Posterior cingulate gyrus (tissue), 11 donors: Measurements from ENCODE around the gene DGKE.

ENCODE experiments used
- DNase-seq, 10 donors: peaks; one replicate each; pipeline versions ENCODE4 v3.0.0 to v3.0.0-alpha.2; 2020 to 2021; ENCODE audit warnings: mixed read lengths in 3 of 10
- intact Hi-C: fragments of 100-400 bp; cut with DNase I; formaldehyde crosslinking; loops from one replicate; pipeline ENCODE4 v1.15.1; 2023

The DGKE gene

GRCh38 chr17:56810891-56811775 is 22.8 kb upstream of the DGKE start:
- no peak for DNase-seq
- intact Hi-C loops = no loop called here

DNA sequence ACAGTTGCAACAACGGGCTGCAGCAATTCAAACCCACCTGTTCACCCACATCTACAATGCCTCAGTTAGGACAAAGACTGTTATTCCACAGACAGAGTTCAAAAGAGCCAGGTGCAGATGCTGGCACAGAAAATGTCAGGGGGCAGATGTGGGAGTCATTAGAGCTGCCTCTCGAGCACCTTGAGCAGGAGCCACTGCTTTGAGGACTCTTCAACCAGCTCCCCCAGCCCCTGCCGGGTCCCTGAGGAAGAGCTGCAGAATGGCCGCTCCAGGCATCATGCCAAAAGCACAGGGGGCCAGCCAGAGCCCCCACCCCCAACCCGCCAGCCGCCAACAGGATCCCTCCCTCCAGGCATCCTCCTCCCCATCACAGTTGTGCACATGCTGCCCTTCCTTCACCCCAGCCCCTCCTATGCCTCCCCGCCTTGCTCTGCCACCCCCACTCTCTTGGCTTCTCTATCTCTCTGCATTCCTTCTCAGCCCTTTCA is 21.0 kb upstream of the DGKE start:
- intact Hi-C loops = no loop called here
- DNase-seq = no peak

DNA sequence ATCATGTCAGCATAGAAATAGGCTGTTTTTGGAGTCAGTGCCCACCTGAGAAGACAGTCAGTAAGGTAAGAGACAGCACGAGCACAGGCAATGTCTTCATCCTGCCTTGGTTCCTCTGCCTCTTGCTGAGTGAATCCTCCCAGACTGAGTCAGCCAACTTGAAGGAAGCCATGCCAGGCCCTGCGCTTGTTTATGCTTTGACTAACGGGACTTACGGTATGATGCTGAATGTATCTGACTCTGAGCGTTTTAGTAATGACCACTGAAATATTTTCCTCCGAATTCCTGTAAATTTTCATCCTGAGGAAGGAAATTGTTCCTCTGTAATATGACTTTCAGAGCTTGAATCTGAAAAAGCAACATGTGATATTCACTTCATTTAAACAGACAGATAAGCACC is 18.2 kb upstream of the DGKE start:
- intact Hi-C loops = no loop called here

GRCh38 chr17:56817066-56817465 is 16.9 kb upstream of the DGKE start:
- no peak for DNase-seq
- intact Hi-C loops = no loop called here

More for the DNA sequence above, 18.2 kb upstream of the DGKE start:
- no peak for DNase-seq

DNA sequence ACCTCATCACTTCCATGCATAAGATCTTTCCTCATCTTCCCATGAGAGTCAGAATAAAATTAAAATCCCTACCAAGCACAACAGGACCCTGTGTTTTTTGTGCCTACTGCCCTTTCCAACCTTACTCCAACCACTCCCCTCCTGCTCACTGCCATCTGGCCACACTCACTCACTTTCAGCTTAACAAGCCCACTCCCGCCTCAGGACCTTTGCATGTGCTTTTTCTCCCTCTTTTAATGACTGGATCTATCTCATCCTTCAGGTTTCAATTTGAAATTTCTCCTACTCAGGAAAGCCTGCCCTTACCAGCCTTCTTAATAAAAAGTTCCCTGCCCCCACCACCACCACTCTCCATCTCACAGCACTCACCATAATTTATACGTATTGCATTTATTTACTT is 14.9 kb upstream of the DGKE start:
- intact Hi-C loops = loop anchor here (1.0 kb wide), 1 partner anchor 121 kb away; no protein-coding TSS in a partner anchor
- DNase-seq = no peak

DNA sequence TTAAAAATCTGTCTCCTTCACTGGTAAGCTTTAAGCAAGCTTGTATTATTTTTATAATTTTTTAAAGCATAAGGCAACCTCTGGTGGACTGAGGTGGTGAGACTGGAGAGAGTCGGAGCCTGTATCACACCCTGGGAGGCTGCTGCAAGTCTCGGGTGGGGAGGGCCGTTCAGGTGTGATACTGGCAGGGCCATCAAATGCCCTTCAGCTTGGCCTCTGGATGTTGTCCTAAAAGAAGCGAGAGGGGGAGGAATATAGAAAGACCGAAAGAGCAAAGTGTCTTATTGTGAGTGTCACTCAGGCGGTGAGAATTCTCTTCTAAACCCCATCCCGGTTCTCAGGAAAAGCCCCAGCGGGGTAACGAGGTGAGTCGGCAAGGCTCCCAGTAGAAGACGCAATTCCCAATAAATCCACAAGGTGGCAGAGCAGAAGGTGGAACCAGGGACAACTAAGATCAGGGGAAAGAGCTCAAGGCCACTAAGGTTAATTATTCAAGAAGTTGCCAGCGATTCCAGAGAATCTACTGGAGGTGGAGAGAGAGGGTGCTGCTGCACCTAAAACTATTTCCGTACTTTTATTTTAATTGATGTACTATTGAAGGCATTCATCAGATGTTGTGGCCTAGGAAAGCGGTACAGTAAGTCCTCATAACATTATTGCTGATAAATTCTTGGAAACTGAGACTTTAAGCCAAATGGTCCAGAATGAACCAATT is 14.4 kb upstream of the DGKE start:
- DNase-seq = peak in 4 of 10 donors; percentile 48 to 65 (median 53)
- intact Hi-C loops = loop anchor here (1.0 kb wide), 1 partner anchor 121 kb away; no protein-coding TSS in a partner anchor

DNA sequence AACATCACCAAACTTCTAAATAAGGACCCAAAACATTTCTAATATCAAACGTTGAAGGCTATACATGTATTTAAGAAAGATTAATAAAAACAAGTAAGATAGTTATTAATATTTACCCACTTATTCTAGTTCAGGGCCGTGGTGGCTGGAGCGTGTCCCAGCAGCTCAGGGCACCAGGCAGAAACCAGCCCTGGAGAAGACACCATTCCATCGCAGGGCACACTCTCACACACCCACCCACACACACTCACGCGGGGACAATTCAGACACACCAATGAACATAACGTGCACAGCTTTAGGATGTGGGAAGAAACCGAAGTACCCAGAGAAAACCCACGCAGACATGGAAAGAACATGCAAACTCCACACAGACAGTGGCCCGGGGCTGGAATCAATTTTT is 13.7 kb upstream of the DGKE start:
- intact Hi-C loops = no loop called here
- DNase-seq = no peak

DNA sequence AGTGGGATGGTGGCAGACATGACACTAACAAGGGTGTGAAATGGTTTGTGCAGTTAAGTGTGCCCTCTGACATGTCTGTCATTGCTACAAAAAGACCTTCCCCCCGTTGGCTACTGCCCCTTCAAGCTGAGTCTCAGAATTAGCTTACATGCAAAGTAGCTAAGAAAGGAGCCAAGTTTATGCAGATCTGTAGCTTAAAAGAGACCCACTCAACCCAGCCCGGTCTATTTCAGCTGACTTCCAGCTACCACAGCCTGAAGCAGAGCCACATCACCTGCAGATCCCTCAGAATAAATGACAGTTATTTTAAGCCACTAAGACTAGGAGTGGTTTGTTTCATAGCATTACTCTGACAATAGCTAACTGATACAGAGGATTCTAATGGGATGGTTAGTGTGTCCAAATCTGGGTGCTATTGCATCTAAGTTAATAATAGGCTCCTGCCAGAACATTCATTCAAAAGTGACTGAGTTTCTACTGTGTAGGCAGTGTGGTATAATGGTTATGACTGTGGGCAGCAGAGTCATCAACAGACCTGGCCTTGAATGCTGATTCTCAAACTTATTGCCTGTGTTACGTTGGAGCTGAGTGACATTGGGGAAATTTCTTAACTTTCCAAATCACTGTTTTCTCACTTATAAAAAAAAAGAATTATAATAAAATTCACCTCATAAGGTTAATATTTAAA is 12.0 kb upstream of the DGKE start:
- intact Hi-C loops = no loop called here

GRCh38 chr17:56822725-56823124 is 11.2 kb upstream of the DGKE start:
- intact Hi-C loops = no loop called here
- DNase-seq = no peak

More for the DNA sequence above, 12.0 kb upstream of the DGKE start:
- DNase-seq = no peak

- intact Hi-C loops = no loop called here
- DNase-seq = no peak
Measured at GRCh38 chr17:56823848-56824247, 10.1 kb upstream of the DGKE start.

GRCh38 chr17:56824503-56824902 is 9.4 kb upstream of the DGKE start:
- DNase-seq = no peak
- intact Hi-C loops = no loop called here

- DNase-seq = no peak
- intact Hi-C loops = no loop called here
Measured at GRCh38 chr17:56826611-56827414, 7.1 kb upstream of the DGKE start.

DNA sequence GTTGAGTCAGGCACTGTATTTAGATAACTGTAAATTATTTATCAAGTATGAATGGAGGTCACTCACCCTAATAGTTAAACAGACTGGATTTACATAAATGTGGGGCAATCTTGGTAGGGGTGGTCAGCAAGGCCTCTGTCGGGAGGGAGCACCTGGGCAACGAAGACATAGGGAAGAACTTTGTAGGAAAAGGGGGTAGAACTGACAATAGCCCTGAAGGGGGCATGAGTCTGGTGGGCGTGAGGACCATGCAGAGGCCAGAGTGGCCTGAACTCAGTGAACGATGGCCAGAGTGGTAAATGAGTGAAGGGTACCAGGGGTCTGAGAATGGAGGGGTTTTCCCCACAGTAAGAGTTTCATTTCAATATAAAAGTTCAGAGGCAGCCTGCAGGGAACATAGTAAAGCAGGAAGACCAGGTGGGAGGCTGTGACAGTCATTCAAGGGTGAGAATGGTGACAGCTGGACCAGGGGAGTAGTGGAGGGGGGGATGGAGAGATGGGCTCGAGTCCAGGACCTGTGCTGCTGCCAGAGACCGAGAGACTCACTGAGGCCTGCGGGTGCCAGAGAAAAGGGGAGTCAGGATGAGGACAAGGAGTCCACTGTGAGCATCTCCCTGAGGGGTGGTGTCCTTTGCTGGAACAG is 3.1 kb upstream of the DGKE start:
- DNase-seq = no peak
- intact Hi-C loops = loop anchor here (5.0 kb wide), 1 partner anchor 131 kb away; the partner anchor contains the start of gene COIL

- DNase-seq = no peak
- intact Hi-C loops = loop anchor here (5.0 kb wide), 1 partner anchor 131 kb away; the partner anchor contains the start of gene COIL
Measured at GRCh38 chr17:56831369-56832095, 2.4 kb upstream of the DGKE start.

DNA sequence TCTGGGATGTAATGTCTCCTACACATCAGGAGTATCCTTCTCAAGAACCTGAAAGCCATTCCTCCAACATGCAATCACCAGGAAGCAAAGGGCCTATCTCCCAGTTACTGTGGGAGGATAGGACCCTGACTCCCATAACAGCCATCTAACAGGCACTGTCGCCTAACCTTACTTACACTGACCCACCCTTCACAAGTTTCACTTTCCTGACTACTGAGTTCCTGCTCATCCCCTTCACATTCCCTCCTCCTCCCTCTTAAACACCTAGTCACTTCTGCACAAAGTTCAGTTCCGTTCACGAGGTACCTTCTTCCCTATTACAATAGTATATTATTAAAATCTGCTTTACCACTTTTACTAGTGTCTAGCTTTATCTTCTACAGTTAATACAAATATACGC is 1.5 kb upstream of the DGKE start:
- intact Hi-C loops = loop anchor here (5.0 kb wide), 1 partner anchor 130 kb away; the partner anchor contains the start of gene COIL

GRCh38 chr17:56833057-56833808 is 718 bp upstream of the DGKE start:
- DNase-seq = peak; percentile 23 to 93 (median 53)

More for the DNA sequence above, 1.5 kb upstream of the DGKE start:
- no peak for DNase-seq

GRCh38 chr17:56834380-56835263 is 671 bp downstream of the DGKE start:
- intact Hi-C loops = loop anchor here (5.0 kb wide), 1 partner anchor 128 kb away; the partner anchor contains the start of gene COIL
- peak; percentile 22 to 93 (median 54) for DNase-seq

More at GRCh38 chr17:56833057-56833808, 718 bp upstream of the DGKE start:
- intact Hi-C loops = loop anchor here (5.0 kb wide), 1 partner anchor 129 kb away; the partner anchor contains the start of gene COIL
